ENCODE data around the gene TBXAS1. TPM values are rescaled to one million over a fixed set of nuclear protein-coding genes. Genes with fewer than 3 reads are reported as not detected.

Gene TBXAS1
- total RNA-seq, 4 donors from 2014 or later: 9.0 to 22.2 (median 14.6) TPM

DNA sequence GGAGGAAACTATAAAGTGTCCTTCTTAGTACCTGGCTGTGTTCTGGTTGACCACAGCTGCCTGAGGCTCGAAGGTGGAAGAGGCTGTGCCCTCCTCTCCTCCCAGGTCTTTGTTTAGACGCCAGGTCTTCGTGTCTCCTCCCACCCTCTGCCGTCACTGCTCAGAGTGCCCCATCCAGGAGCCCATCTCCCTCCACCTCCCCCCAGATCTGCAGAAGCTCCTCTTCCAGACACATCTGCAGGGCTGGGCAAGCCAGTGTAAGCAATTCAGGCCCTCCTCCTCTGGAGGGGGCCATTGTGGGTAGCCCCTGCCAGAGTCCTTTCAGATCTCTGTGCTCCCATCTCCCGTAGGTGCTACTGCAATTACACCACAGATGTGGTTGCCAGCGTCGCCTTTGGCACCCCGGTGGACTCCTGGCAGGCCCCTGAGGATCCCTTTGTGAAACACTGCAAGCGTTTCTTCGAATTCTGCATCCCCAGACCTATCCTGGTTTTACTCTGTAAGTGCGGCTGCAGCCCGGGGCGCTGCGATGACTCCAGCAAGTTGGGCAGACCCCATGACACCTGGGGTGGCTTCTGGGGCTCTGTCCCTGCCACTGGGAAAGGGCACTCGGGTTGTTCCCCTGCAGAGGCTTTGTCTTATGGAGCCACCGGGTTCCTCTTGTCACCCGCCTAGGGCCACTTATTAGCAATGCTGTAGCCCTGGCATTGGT, 126.2 kb downstream of the TBXAS1 start:
- 89 to 93% methylated on average over 8 to 17 of the region's 17 CpGs for WGBS, 2 donors (ENCODE audit: low coverage in 1 of 2)
- Histone ChIP-seq H3K4me3 (no peak overlapping the region), H3K4me1 (no peaks in the 10 kb centered on the region), H3K9me3 (no peaks in the 10 kb centered on the region), H3K27ac (no peak overlapping the region), H3K27me3 (no peaks in the 10 kb centered on the region), H3K36me3 (no peaks in the 10 kb centered on the region)
- intact Hi-C loops (cut with DNase I; ENCODE audit: low total_unique reads) (no loop called here), in situ Hi-C loops (cut with MboI; ENCODE audit: low pct_ligation_motif_present in 1 of 4, low pct_unique_long_range_greater_than_20kb in 1 of 4, low sequenced_read_pairs in 3 of 4) (no loop called here)
- no peak for DNase-seq
- TF ChIP-seq CTCF (IDR thresholded peaks at IDR 0.05) (no peak), POLR2AphosphoS5 (IDR thresholded peaks at IDR 0.05) (no peak), EP300 (IDR thresholded peaks at IDR 0.05; ENCODE audit: low read depth) (no peak), POLR2A (IDR thresholded peaks at IDR 0.05) (no peak)

- Histone ChIP-seq H3K4me1 (no peaks in the 10 kb centered on the region), H3K9me3 (no peaks in the 10 kb centered on the region), H3K36me3 (no peaks in the 10 kb centered on the region), H3K4me3 (no peak overlapping the region), H3K27ac (no peak overlapping the region), H3K27me3 (no peaks in the 10 kb centered on the region)
- in situ Hi-C loops (cut with MboI; ENCODE audit: low pct_ligation_motif_present in 1 of 4, low pct_unique_long_range_greater_than_20kb in 1 of 4, low sequenced_read_pairs in 3 of 4) (no loop called here), intact Hi-C loops (cut with DNase I; ENCODE audit: low total_unique reads) (no loop called here)
- no peak for DNase-seq
- WGBS, 2 donors (ENCODE audit: low coverage in 1 of 2): 66 to 88% methylated on average over 2 to 13 of the region's 14 CpGs
- TF ChIP-seq POLR2A (IDR thresholded peaks at IDR 0.05) (no peak), POLR2AphosphoS5 (IDR thresholded peaks at IDR 0.05) (no peak), EP300 (IDR thresholded peaks at IDR 0.05; ENCODE audit: low read depth) (no peak), CTCF (IDR thresholded peaks at IDR 0.05) (no peak)
Measured at GRCh38 chr7:139958599-139959284, 129.7 kb downstream of the TBXAS1 start.

- WGBS, 2 donors (ENCODE audit: low coverage in 1 of 2): 48 to 62% methylated on average over 5 to 6 of the region's 6 CpGs
Measured at GRCh38 chr7:139959285-139959628, 130.2 kb downstream of the TBXAS1 start.

More at GRCh38 chr7:139959285-139959628, 130.2 kb downstream of the TBXAS1 start:
- no peaks in the 10 kb centered on the region for H3K27me3 ChIP-seq
- intact Hi-C loops (cut with DNase I; ENCODE audit: low total_unique reads) (no loop called here), in situ Hi-C loops (cut with MboI; ENCODE audit: low pct_ligation_motif_present in 1 of 4, low pct_unique_long_range_greater_than_20kb in 1 of 4, low sequenced_read_pairs in 3 of 4) (no loop called here)
- TF ChIP-seq CTCF (IDR thresholded peaks at IDR 0.05) (no peak), POLR2A (IDR thresholded peaks at IDR 0.05) (no peak), EP300 (IDR thresholded peaks at IDR 0.05; ENCODE audit: low read depth) (no peak), POLR2AphosphoS5 (IDR thresholded peaks at IDR 0.05) (no peak)
- H3K4me1 ChIP-seq: no peaks in the 10 kb centered on the region
- H3K4me3 ChIP-seq: no peak overlapping the region
- no peaks in the 10 kb centered on the region for H3K36me3 ChIP-seq
- no peaks in the 10 kb centered on the region for H3K9me3 ChIP-seq
- DNase-seq: no peak
- no peak overlapping the region for H3K27ac ChIP-seq

All from transverse colon (tissue), 4 donors.